ENCODE results near the gene R3HDM2. TPM values are rescaled to one million over a fixed set of nuclear protein-coding genes. Genes with fewer than 3 reads are reported as not detected.

Gene R3HDM2
- total RNA-seq, 1 experiment from 2014 or later, result 64.8 TPM

DNA sequence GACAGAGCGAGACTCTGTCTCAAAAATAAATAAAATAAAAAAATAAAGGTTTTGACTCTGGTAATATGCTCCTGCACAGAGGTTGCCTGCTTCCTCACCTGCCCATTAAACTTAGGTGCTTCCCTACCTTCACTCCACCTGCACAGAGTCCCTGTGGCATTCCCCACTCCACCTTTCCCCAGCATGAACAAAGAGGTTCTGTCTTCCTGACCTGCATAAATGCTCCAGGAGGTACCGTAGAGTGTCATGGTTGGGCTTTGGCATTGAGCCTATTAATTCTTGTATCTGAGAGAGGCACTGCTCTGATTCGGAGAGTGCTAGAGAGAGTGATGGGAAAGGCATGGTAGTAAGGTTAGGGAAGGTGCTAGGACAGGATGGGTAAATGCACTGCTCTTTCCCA lies 42.5 kb upstream of the R3HDM2 start:
- BruUV-seq (replicated peaks), result no TSS peak
- no peak overlapping the region for H3K27ac Mint-ChIP-seq (ENCODE audit: low read depth, unreplicated experiment)
- ChIA-PET CTCF (interaction anchor here (0.6 to 2.7 kb wide), 4 partner anchors 9 to 394 kb away, joined by 3 to 18 read pairs (median 4); no protein-coding TSS in a partner anchor), POLR2A (no interaction called here)
- DNase-seq (ENCODE audit: unreplicated experiment), result no peak
- intact Hi-C loops (cut with micrococcal nuclease), result no loop called here
- no peaks in the 10 kb centered on the region for H3K36me3 Mint-ChIP-seq (ENCODE audit: insufficient read depth, unreplicated experiment)
- H3K9me3 Mint-ChIP-seq (ENCODE audit: unreplicated experiment), result no peaks in the 10 kb centered on the region
- peaks cover 5% of the 10 kb centered on the region for H3K4me1 Mint-ChIP-seq (ENCODE audit: insufficient read depth, unreplicated experiment)
- TF ChIP-seq, protein P1, sequence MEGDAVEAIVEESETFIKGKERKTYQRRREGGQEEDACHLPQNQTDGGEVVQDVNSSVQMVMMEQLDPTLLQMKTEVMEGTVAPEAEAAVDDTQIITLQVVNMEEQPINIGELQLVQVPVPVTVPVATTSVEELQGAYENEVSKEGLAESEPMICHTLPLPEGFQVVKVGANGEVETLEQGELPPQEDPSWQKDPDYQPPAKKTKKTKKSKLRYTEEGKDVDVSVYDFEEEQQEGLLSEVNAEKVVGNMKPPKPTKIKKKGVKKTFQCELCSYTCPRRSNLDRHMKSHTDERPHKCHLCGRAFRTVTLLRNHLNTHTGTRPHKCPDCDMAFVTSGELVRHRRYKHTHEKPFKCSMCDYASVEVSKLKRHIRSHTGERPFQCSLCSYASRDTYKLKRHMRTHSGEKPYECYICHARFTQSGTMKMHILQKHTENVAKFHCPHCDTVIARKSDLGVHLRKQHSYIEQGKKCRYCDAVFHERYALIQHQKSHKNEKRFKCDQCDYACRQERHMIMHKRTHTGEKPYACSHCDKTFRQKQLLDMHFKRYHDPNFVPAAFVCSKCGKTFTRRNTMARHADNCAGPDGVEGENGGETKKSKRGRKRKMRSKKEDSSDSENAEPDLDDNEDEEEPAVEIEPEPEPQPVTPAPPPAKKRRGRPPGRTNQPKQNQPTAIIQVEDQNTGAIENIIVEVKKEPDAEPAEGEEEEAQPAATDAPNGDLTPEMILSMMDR (IDR thresholded peaks at IDR 0.05; ENCODE audit: unreplicated experiment), result no peak
- no peak overlapping the region for H3K4me3 Mint-ChIP-seq (ENCODE audit: unreplicated experiment)
- peaks cover 86% of the 10 kb centered on the region for H3K27me3 Mint-ChIP-seq (ENCODE audit: insufficient read depth, unreplicated experiment)

DNA sequence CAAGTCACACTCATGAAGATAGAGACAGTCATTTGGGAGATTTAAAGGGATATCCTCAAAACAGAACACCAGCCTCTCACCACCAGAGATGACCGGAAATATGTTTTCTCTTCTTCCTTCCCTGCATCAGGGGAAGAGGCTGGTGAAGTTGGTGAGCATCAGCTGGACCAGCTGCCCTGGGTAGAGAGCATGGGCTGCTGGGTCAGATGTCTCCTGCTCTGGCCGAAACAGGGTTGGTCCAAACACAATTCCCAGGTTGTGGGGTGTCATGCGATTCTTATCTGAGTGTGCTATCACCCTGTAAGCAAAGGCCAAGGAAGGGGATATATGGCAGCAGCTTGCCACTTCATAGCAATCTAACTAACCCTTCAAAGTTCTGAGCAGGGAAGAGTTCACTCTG lies 41.5 kb upstream of the R3HDM2 start:
- ChIA-PET POLR2A (interaction anchor here (0.6 kb wide), 1 partner anchor 230 kb away, joined by 3 read pairs; no protein-coding TSS in a partner anchor), CTCF (interaction anchor here (0.6 to 5.1 kb wide), 5 partner anchors 10 to 165 kb away, joined by 3 to 31 read pairs (median 7); partner anchors contain the start of gene GLI1)
- no peak overlapping the region for H3K4me3 Mint-ChIP-seq (ENCODE audit: unreplicated experiment)
- H3K36me3 Mint-ChIP-seq (ENCODE audit: insufficient read depth, unreplicated experiment), result no peaks in the 10 kb centered on the region
- intact Hi-C loops (cut with micrococcal nuclease), result no loop called here
- no peak overlapping the region for H3K27ac Mint-ChIP-seq (ENCODE audit: low read depth, unreplicated experiment)
- no peak for DNase-seq (ENCODE audit: unreplicated experiment)
- no peaks in the 10 kb centered on the region for H3K4me1 Mint-ChIP-seq (ENCODE audit: insufficient read depth, unreplicated experiment)
- TF ChIP-seq, protein P1 (IDR thresholded peaks at IDR 0.05; ENCODE audit: unreplicated experiment), result no peak
- no peaks in the 10 kb centered on the region for H3K9me3 Mint-ChIP-seq (ENCODE audit: unreplicated experiment)
- peaks cover 93% of the 10 kb centered on the region for H3K27me3 Mint-ChIP-seq (ENCODE audit: insufficient read depth, unreplicated experiment)
- BruUV-seq (replicated peaks), result no TSS peak

DNA sequence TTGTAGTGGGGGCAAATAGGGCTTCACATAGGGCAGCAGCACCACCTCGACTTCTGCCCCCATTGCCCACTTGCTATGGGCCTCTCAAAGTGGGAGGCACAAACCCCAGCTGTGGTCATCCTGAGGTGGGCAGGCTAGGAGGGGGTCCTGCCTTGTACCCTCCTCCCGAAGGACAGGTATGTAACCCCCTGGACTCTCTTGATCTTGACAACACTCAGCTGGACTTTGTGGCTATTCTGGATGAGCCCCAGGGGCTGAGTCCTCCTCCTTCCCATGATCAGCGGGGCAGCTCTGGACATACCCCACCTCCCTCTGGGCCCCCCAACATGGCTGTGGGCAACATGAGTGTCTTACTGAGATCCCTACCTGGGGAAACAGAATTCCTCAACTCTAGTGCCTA lies 40.8 kb upstream of the R3HDM2 start:
- ChIA-PET CTCF (interaction anchor here (0.6 to 5.1 kb wide), 7 partner anchors 9 to 269 kb away, joined by 3 to 31 read pairs (median 4); partner anchors contain the start of gene GLI1), POLR2A (no interaction called here)
- Mint-ChIP-seq H3K36me3 (ENCODE audit: insufficient read depth, unreplicated experiment) (no peaks in the 10 kb centered on the region), H3K9me3 (ENCODE audit: unreplicated experiment) (no peaks in the 10 kb centered on the region), H3K27ac (ENCODE audit: low read depth, unreplicated experiment) (no peak overlapping the region), H3K4me3 (ENCODE audit: unreplicated experiment) (no peak overlapping the region), H3K4me1 (ENCODE audit: insufficient read depth, unreplicated experiment) (no peaks in the 10 kb centered on the region), H3K27me3 (ENCODE audit: insufficient read depth, unreplicated experiment) (peaks cover 97% of the 10 kb centered on the region)
- intact Hi-C loops (cut with micrococcal nuclease), result no loop called here
- DNase-seq (ENCODE audit: unreplicated experiment), result no peak
- no TSS peak for BruUV-seq (replicated peaks)
- TF ChIP-seq, protein P1 (IDR thresholded peaks at IDR 0.05; ENCODE audit: unreplicated experiment), result no peak

DNA sequence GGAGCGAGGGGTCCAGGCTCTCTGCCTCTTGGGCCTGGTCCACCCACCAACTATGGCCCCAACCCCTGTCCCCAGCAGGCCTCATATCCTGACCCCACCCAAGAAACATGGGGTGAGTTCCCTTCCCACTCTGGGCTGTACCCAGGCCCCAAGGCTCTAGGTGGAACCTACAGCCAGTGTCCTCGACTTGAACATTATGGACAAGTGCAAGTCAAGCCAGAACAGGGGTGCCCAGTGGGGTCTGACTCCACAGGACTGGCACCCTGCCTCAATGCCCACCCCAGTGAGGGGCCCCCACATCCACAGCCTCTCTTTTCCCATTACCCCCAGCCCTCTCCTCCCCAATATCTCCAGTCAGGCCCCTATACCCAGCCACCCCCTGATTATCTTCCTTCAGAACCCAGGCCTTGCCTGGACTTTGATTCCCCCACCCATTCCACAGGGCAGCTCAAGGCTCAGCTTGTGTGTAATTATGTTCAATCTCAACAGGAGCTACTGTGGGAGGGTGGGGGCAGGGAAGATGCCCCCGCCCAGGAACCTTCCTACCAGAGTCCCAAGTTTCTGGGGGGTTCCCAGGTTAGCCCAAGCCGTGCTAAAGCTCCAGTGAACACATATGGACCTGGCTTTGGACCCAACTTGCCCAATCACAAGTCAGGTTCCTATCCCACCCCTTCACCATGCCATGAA lies 40.3 kb upstream of the R3HDM2 start:
- no peak for DNase-seq (ENCODE audit: unreplicated experiment)
- Mint-ChIP-seq H3K9me3 (ENCODE audit: unreplicated experiment) (no peaks in the 10 kb centered on the region), H3K4me3 (ENCODE audit: unreplicated experiment) (no peak overlapping the region), H3K36me3 (ENCODE audit: insufficient read depth, unreplicated experiment) (no peaks in the 10 kb centered on the region), H3K4me1 (ENCODE audit: insufficient read depth, unreplicated experiment) (no peaks in the 10 kb centered on the region), H3K27ac (ENCODE audit: low read depth, unreplicated experiment) (no peak overlapping the region), H3K27me3 (ENCODE audit: insufficient read depth, unreplicated experiment) (peaks cover 97% of the 10 kb centered on the region)
- ChIA-PET POLR2A (no interaction called here), CTCF (interaction anchor here (0.6 to 5.1 kb wide), 5 partner anchors 9 to 270 kb away, joined by 3 to 31 read pairs (median 7); partner anchors contain the start of gene GLI1)
- TF ChIP-seq, protein P1 (IDR thresholded peaks at IDR 0.05; ENCODE audit: unreplicated experiment), result no peak
- intact Hi-C loops (cut with micrococcal nuclease), result no loop called here
- no TSS peak for BruUV-seq (replicated peaks)
